ENCODE measurements around the gene FAM78A.
"Not testable (repeated sequence)": the region's sequence is repeated elsewhere in the genome, so short reads cannot be mapped to it uniquely, and the experiment has no call there.

FAM78A gene

GRCh38 chr9:131257266-131258025, 18.9 kb downstream of the FAM78A start:
- no peak overlapping the region for H3K9ac ChIP-seq (ENCODE audit: low read depth, low read length)
- H3K4me1 ChIP-seq (ENCODE audit: control insufficient read depth, insufficient read depth, low read length): no peaks in the 10 kb centered on the region
- no peaks in the 10 kb centered on the region for H3K9me3 ChIP-seq (ENCODE audit: control insufficient read depth, insufficient read depth, low read length)
- no peaks in the 10 kb centered on the region for H3K27me3 ChIP-seq (ENCODE audit: control insufficient read depth, insufficient read depth, low read length)
- peaks cover 10% of the 10 kb centered on the region for H3K36me3 ChIP-seq (ENCODE audit: control insufficient read depth, insufficient read depth, low read length)
- no peak overlapping the region for H3K4me3 ChIP-seq (ENCODE audit: low read depth, low read length)

- no peaks in the 10 kb centered on the region for H3K27me3 ChIP-seq (ENCODE audit: control insufficient read depth, insufficient read depth, low read length)
- H3K9ac ChIP-seq (ENCODE audit: low read depth, low read length): no peak overlapping the region
- no peak overlapping the region for H3K4me3 ChIP-seq (ENCODE audit: low read depth, low read length)
- H3K4me1 ChIP-seq (ENCODE audit: control insufficient read depth, insufficient read depth, low read length): no peaks in the 10 kb centered on the region
- H3K9me3 ChIP-seq (ENCODE audit: control insufficient read depth, insufficient read depth, low read length): no peaks in the 10 kb centered on the region
- peaks cover 2% of the 10 kb centered on the region for H3K36me3 ChIP-seq (ENCODE audit: control insufficient read depth, insufficient read depth, low read length)
Observed at GRCh38 chr9:131255676-131256197, 20.6 kb downstream of the FAM78A start.

DNA sequence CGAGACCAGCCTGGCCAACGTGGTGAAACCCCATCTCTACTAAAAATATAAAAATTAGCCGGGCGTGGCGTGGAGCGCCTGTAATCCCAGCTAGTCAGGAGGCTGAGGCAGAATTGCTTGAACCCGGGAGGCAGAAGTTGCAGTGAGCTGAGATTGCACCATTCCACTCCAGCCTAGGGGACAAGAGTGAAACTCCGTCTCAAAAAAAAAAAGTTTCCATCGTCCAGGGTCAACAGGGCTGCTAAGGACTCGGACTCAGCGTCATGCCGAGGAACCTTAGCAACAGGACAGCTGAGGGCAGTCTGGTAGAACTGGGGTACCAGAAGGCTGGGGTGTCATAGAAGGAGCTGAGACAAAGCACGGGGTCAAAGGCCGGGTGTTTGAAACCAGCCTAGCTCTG, 21.7 kb downstream of the FAM78A start:
- H3K9ac ChIP-seq (ENCODE audit: low read depth, low read length): no peak overlapping the region
- no peaks in the 10 kb centered on the region for H3K36me3 ChIP-seq (ENCODE audit: control insufficient read depth, insufficient read depth, low read length)
- no peak overlapping the region for H3K4me3 ChIP-seq (ENCODE audit: low read depth, low read length)
- H3K9me3 ChIP-seq (ENCODE audit: control insufficient read depth, insufficient read depth, low read length): no peaks in the 10 kb centered on the region
- no peaks in the 10 kb centered on the region for H3K4me1 ChIP-seq (ENCODE audit: control insufficient read depth, insufficient read depth, low read length)
- no peaks in the 10 kb centered on the region for H3K27me3 ChIP-seq (ENCODE audit: control insufficient read depth, insufficient read depth, low read length)

DNA sequence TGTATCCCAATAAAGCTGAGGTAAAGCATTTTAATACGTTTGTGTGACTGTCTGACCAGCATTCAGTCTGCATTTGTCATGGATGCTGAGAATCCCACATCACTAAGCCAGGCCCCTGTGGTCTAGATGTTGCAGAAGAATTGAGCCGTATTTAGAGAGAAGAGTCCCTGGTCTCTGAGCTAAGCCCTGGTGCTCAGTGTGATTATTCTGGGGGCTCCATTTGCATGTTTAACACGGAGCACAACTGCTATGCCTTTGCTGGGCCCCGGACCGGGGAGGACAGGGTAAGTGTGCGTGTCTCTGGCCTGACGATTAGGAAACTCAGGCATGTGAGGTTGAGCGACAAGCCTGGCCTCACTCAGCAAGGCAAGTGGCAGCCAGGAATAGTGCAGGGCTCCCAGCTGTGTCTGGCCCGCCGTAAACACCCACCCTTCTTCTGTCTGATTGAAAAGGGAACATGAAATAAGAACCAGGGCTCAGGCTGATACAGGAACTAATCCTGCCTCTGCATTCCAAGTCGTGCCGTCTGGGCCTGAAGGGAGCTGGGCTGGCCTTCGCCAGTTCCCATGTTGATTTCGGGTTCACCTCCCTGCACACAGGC, 22.3 kb downstream of the FAM78A start:
- H3K27me3 ChIP-seq (ENCODE audit: control insufficient read depth, insufficient read depth, low read length): no peaks in the 10 kb centered on the region
- H3K4me3 ChIP-seq (ENCODE audit: low read depth, low read length): no peak overlapping the region
- H3K36me3 ChIP-seq (ENCODE audit: control insufficient read depth, insufficient read depth, low read length): no peaks in the 10 kb centered on the region
- H3K9me3 ChIP-seq (ENCODE audit: control insufficient read depth, insufficient read depth, low read length): no peaks in the 10 kb centered on the region
- H3K4me1 ChIP-seq (ENCODE audit: control insufficient read depth, insufficient read depth, low read length): no peaks in the 10 kb centered on the region
- no peak overlapping the region for H3K9ac ChIP-seq (ENCODE audit: low read depth, low read length)

DNA sequence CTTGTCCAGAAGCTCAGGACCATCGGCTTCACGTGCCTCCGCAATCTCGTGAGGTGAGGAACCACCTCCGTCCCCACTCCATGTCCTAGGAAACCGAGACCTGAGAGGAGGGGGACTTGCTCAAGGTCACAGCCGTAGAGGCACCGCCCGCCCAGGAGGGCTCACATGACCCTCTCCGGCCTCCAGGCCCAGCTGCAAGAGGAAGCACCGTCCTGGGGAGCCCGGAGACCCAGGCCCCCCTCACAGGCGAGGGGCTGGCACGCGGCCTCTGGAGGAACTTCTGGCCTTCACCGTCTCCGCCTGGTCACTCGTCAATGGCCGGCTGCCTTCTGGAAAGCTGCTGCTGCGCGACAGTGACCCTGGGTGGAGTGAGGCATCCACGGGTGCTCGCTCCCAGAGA, 24.2 kb downstream of the FAM78A start:
- H3K36me3 ChIP-seq (ENCODE audit: control insufficient read depth, insufficient read depth, low read length): no peaks in the 10 kb centered on the region
- H3K27me3 ChIP-seq (ENCODE audit: control insufficient read depth, insufficient read depth, low read length): no peaks in the 10 kb centered on the region
- H3K4me1 ChIP-seq (ENCODE audit: control insufficient read depth, insufficient read depth, low read length): no peaks in the 10 kb centered on the region
- H3K9me3 ChIP-seq (ENCODE audit: control insufficient read depth, insufficient read depth, low read length): no peaks in the 10 kb centered on the region
- no peak overlapping the region for H3K9ac ChIP-seq (ENCODE audit: low read depth, low read length)
- no peak overlapping the region for H3K4me3 ChIP-seq (ENCODE audit: low read depth, low read length)

DNA sequence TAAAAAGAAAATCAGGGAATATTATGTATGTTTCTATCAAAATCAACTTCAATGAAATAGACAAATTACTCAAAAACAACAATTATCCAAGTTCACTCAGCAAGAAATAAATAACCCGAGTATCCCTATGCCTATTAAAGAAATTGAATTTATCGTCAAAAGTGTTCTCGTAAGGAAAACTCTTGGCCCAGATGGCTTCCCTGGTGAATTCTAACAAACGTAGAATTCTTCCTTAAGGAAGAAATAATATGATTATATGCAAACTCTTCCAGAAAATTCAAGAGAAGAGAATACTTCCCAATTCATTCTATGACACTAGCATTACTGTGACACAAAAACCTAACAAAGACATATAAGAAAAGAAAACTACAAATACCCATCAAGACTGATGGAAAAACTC, 29.7 kb downstream of the FAM78A start:
- H3K9ac ChIP-seq (ENCODE audit: low read depth, low read length): no peak overlapping the region

DNA sequence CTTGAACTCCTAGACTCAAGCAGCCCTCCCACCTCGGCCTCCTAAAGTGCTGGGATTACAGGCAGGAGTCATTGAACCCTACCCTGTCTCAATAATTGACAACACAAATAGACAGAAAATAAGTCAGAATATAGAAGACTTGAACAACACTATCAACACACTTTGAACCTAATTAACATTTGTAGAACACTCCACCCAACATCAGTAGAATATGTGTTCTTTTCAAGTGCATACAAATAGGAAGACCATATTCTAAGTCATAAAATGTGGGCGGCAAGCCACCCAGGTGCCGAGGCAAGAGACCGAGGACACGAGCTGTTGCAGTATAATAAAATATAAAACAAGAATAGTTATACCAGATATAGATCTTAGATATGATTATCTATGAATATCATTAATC, 32.0 kb downstream of the FAM78A start:
- not testable (repeated sequence) for H3K36me3 ChIP-seq (ENCODE audit: control insufficient read depth, insufficient read depth, low read length); H3K9me3 ChIP-seq (ENCODE audit: control insufficient read depth, insufficient read depth, low read length); H3K4me3 ChIP-seq (ENCODE audit: low read depth, low read length); H3K27me3 ChIP-seq (ENCODE audit: control insufficient read depth, insufficient read depth, low read length); H3K9ac ChIP-seq (ENCODE audit: low read depth, low read length); H3K4me1 ChIP-seq (ENCODE audit: control insufficient read depth, insufficient read depth, low read length)

More for the DNA sequence above, 29.7 kb downstream of the FAM78A start:
- Histone ChIP-seq H3K4me3 (ENCODE audit: low read depth, low read length) (no peak overlapping the region), H3K9me3 (ENCODE audit: control insufficient read depth, insufficient read depth, low read length) (no peaks in the 10 kb centered on the region), H3K36me3 (ENCODE audit: control insufficient read depth, insufficient read depth, low read length) (no peaks in the 10 kb centered on the region), H3K4me1 (ENCODE audit: control insufficient read depth, insufficient read depth, low read length) (no peaks in the 10 kb centered on the region), H3K27me3 (ENCODE audit: control insufficient read depth, insufficient read depth, low read length) (no peaks in the 10 kb centered on the region)

GRCh38 chr9:131240047-131240921, 36.0 kb downstream of the FAM78A start:
- H3K36me3 ChIP-seq (ENCODE audit: control insufficient read depth, insufficient read depth, low read length): no peaks in the 10 kb centered on the region
- no peak overlapping the region for H3K4me3 ChIP-seq (ENCODE audit: low read depth, low read length)
- no peak overlapping the region for H3K9ac ChIP-seq (ENCODE audit: low read depth, low read length)
- H3K9me3 ChIP-seq (ENCODE audit: control insufficient read depth, insufficient read depth, low read length): no peaks in the 10 kb centered on the region
- peaks cover 6% of the 10 kb centered on the region for H3K4me1 ChIP-seq (ENCODE audit: control insufficient read depth, insufficient read depth, low read length)
- H3K27me3 ChIP-seq (ENCODE audit: control insufficient read depth, insufficient read depth, low read length): no peaks in the 10 kb centered on the region

GRCh38 chr9:131239161-131239975, 36.9 kb downstream of the FAM78A start:
- peaks cover 6% of the 10 kb centered on the region for H3K4me1 ChIP-seq (ENCODE audit: control insufficient read depth, insufficient read depth, low read length)
- no peak overlapping the region for H3K4me3 ChIP-seq (ENCODE audit: low read depth, low read length)
- H3K27me3 ChIP-seq (ENCODE audit: control insufficient read depth, insufficient read depth, low read length): no peaks in the 10 kb centered on the region
- no peak overlapping the region for H3K9ac ChIP-seq (ENCODE audit: low read depth, low read length)
- H3K9me3 ChIP-seq (ENCODE audit: control insufficient read depth, insufficient read depth, low read length): no peaks in the 10 kb centered on the region
- no peaks in the 10 kb centered on the region for H3K36me3 ChIP-seq (ENCODE audit: control insufficient read depth, insufficient read depth, low read length)

- peaks cover 6% of the 10 kb centered on the region for H3K4me1 ChIP-seq (ENCODE audit: control insufficient read depth, insufficient read depth, low read length)
- peaks cover 6% of the 10 kb centered on the region for H3K36me3 ChIP-seq (ENCODE audit: control insufficient read depth, insufficient read depth, low read length)
- no peaks in the 10 kb centered on the region for H3K9me3 ChIP-seq (ENCODE audit: control insufficient read depth, insufficient read depth, low read length)
- H3K4me3 ChIP-seq (ENCODE audit: low read depth, low read length): no peak overlapping the region
- H3K27me3 ChIP-seq (ENCODE audit: control insufficient read depth, insufficient read depth, low read length): no peaks in the 10 kb centered on the region
- peak overlapping the region; percentile 19 for H3K9ac ChIP-seq (ENCODE audit: low read depth, low read length)
Observed at GRCh38 chr9:131238402-131239021, 37.8 kb downstream of the FAM78A start.

Measured in iPS-15b (cell line).